Limb (tissue), 2 donors: Measurements from ENCODE around the gene KRTAP3-1.
"Not testable (repeated sequence)": the region's sequence is repeated elsewhere in the genome, so short reads cannot be mapped to it uniquely, and the experiment has no call there.

Experiments used
- DNase-seq, 2 donors: peaks; one replicate each; pipeline ENCODE4 v3.0.0-alpha.2; 2016; ENCODE audit errors: extremely low spot score in 2 of 2

Gene KRTAP3-1

DNA sequence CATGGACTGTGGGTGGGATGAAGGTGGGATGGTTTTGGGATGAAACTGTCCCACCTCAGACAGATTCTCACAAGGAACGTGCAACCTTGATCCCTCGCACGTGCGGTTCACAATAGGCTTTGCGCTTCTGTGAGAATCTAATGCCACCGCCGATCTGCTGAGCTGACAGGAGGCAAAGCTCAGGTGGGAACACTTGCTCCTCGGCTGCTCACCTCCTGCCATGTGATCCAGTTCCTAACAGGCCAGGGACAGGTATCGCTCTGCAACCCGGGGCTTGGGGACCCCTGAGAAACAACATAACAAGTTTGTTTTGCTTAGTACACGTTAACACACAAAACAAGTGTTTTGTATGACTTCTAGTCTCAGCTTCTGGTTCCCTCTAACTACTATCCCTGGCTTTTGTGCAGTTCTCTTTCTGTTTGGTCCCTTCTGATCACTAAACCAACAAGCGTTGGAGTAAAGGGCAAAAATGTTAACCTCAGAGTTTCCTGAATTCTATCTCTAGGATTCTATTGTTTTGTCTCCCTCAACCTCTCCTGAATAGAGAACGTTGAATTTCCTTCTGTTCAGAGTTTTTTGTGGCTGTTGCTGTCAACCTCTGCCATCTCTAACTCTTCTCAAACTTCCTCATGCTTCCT, 7.8 kb upstream of the KRTAP3-1 start:
- DNase-seq = no peak

GRCh38 chr17:41015454-41015853, 6.5 kb upstream of the KRTAP3-1 start:
- no peak for DNase-seq

GRCh38 chr17:41013606-41014005, 4.7 kb upstream of the KRTAP3-1 start:
- peak in 1 of 2 donors; percentile 54 for DNase-seq

DNA sequence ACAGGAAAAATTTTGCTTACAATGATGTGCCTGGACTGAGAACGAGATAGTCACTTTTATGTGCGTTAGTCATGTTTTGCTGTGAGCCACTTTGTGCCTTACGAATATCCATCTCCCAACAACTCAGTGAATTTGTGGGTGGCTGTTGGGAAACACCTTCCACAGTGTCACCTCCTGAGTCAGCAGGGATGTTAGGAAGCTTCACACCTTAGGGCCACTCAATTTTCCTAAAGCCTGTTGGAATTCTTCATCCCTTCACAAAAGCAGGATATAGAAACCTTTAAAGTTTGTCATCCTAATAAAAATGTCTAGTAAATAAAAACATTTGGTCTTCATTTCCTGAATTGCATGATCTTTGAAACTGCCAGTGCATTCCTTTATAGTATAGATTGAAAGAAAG, 4.3 kb upstream of the KRTAP3-1 start:
- DNase-seq = no peak

GRCh38 chr17:41012326-41013120, 3.6 kb upstream of the KRTAP3-1 start:
- DNase-seq = no peak

DNA sequence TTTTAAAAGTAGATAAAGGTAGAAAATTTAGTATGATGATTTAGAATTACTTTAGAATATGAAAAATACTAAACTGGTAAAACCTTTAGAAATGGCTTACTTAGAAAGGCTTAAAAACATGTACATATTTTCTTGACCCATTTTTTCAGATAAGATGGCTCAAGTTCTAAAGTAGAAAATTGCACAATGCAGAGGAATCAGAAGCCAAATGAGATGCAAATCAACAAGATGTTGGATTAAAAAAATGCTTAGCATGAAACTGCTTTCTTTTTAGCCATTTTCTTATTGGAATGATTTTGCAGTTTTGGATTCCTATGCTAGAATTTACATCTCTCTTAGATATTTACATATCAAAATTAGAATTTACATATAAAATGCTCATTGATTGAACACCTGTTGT, 1.5 kb upstream of the KRTAP3-1 start:
- no peak for DNase-seq

- DNase-seq = no peak
Observed at GRCh38 chr17:41009936-41010335, 1.0 kb upstream of the KRTAP3-1 start.

- no peak for DNase-seq
Observed at GRCh38 chr17:41009301-41009760, 403 bp upstream of the KRTAP3-1 start.

DNA sequence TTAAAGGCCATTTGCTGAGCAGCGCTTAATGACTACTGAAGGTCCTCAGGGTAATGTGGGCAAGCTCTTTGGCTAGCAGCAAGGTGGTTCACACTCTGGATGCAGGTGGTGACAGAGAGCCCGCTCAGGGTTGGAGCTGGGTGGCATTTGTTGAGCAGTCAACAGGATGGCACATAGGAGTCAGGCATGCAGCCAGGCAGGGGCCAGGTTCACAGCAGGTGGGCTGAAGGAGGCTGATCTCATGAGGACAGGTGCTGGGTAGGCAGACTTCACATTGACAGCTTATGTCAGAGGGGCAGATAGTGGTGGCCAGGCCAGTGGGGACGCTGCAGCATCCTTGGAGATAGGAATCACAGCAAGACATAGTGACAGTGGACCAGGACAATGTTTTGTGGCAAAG, 4.5 kb downstream of the KRTAP3-1 start:
- DNase-seq = no peak

GRCh38 chr17:41003926-41004325, 5.0 kb downstream of the KRTAP3-1 start:
- DNase-seq = no peak

GRCh38 chr17:41002814-41003213, 6.1 kb downstream of the KRTAP3-1 start:
- DNase-seq = no peak

DNA sequence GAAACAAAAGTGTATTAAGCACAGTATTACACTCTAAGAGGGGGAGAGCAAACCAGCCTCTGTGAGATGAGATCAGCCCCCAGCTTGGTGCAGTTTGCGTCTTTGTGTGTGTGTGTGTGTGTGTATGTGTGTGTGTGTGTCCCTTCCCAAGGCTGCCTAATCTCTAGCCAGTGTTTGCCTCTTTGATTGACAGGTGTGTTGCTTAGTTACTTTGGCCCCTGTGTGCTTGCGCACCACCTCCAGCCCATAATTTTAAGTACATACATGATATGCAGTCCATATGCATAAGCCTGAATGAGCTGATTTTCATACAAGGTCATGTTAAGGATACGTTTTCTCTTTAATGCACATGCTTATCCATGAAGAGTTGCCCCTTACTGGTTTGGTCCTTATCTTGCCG, 7.1 kb downstream of the KRTAP3-1 start:
- no peak for DNase-seq

GRCh38 chr17:40999563-40999962, 9.4 kb downstream of the KRTAP3-1 start, which contains the start of gene KRTAP3-2:
KRTAP3-2 (minus strand) TSS chr17:40999906; CDS start chr17:40999853, 53 bp downstream.
- DNase-seq = not testable (repeated sequence)

DNA sequence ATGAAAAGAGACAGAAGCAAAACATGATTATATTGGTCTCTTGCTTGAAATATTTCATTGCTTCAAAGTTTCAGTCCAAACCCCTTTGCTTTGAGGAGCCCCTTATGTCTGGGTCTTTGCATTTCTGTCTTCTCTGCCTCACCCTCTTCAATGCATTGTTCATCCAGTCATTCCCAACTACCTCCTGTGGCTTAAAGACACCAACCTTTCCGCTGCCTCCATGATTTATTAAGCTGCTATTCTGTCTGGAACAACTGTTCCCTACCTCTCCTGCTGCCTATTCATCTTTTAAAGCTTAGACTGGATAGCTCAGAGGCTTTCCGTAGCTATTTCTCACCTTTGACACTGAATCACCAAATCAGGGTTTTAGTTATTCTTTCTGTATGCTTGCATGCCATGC, 11.6 kb downstream of the KRTAP3-1 start:
- DNase-seq = no peak

DNA sequence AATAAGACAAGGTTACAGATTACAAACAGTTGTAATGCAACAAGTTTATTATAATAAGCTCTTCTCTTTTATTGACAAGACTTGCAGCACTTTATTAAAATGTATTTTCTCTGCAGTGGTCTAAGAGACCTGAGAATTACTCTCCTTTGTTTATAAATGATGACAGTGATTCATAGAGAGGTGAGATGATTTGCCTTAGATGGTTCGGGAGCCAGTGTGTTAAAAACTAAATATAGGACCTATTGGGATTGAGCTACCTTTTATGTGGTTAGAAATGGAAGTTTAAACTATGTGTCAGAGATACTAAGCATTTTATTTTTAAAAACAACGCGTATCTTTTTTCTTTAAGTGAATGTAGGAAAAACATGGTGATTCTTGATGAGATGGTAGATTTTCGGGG, 12.1 kb downstream of the KRTAP3-1 start:
- DNase-seq = no peak

- no peak for DNase-seq
Observed at GRCh38 chr17:40995116-40995515, 13.8 kb downstream of the KRTAP3-1 start.

- DNase-seq = no peak
Observed at GRCh38 chr17:40993839-40994238, 15.1 kb downstream of the KRTAP3-1 start, which contains the start of gene KRTAP3-3. KRTAP3-3 (minus strand) TSS chr17:40994164; CDS start chr17:40994097, 67 bp downstream.

DNA sequence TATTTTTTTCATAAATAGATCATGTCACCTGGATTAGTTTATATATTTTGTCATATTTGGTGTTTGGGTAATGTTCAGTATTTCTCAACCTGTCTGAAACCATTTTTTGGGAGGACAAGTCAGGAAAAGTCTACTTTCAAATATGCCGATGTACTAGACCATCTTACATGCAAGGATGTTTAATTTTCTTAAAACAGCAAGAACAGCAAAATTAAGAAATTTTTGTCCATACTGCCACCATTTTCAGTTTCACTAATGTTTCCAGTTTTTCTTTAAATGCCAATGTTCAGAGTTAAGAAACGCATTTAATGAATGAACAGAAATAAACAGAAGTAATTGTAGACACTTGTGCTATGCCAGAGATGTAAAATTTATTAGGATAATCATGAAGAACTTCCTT, 15.8 kb downstream of the KRTAP3-1 start:
- DNase-seq = no peak

- no peak for DNase-seq
Observed at GRCh38 chr17:40992666-40993065, 16.3 kb downstream of the KRTAP3-1 start.

- no peak for DNase-seq
Observed at GRCh38 chr17:40986920-40987319, 22.0 kb downstream of the KRTAP3-1 start.

DNA sequence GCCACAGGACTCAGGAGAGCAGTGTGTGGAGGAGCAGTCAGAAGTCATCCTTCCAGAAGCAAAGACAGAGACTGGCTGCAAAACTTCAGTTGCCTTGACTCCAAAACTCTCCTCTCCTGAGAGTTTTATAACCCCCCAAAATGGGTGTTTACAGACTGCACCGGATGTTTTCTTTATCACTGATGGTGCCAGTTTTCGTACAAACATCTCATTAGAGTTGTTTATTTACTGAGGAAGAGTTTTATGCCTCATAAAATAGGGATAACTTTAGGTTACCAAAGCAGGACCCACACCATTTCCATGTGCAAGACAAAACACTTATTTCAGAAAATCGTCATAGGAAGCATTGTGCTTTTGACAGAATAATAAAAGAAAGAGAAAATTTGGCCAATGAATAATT, 24.7 kb downstream of the KRTAP3-1 start, which contains the start of gene KRT40:
Gene KRT40 (minus strand): TSS at position 101 of the 400 bp plus-strand sequence. CDS start 53 bp downstream, at position 48.
- no peak for DNase-seq

DNA sequence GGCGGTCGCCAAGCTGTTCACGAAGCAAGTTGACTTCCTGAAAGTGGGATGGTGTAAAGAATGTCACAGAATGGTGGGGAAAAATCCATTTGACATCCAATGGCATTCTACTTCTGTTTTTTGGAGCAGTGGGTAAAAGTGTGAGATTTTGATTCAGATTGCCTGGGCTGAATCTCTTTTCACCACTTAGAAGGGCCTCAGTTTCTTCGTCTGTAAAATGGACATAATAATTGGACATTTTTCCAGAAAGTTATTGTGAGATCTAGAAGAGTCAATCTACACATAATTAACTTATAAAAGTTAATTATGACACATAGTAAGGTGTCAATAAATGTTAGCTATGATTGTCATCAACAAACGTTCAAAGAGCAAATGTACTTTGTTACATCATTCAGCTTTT, 27.8 kb downstream of the KRTAP3-1 start:
- DNase-seq = no peak

GRCh38 chr17:40980596-40980995, 28.3 kb downstream of the KRTAP3-1 start:
- peak; percentile 47 to 76 for DNase-seq
